Measurements from ENCODE around the gene AIG1. TPM values are rescaled to one million over a fixed set of nuclear protein-coding genes. Genes with fewer than 3 reads are reported as not detected.

The AIG1 gene
- total and polyA plus RNA-seq, 2 of the 4 experiments (the other 2 are of a cell fraction), result 21.3 to 27.1 TPM

DNA sequence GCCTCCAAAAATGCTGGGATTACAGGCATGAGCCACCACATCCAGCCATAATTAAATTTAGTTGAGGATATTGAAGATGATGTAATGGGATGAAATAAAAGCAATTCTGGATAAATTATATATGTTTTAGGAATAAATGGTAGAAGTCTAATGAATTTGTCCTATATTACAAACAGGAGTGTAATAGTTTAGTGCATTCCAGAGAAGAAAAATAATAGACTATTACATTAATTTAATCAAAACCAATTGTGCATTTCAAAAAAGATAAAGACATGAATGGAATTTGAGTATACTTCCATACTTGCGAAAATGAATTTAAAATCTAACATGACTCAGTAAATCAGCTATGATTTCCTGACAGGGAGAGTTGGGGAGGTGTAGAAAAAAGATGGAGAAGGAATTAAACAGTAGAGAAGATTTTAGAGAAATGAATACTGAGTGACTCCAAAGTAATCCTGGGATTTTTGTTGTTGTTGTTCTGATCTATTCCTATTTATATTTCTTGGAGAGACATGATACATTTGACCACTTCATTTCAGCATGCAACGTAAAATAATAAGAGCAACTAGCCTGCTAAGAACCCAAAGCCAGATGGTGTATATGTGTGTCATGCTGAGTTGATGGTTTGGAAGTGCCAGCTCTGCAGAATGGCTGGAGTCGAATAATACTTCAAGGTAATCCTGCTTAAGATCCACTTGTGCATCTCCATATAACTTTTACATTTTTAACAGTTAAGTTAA is 67.4 kb downstream of the AIG1 start:
- no peaks in the 10 kb centered on the region for H3K27me3 ChIP-seq (ENCODE audit: control insufficient read depth, insufficient read depth, low read length)
- no peak overlapping the region for H2BK15ac ChIP-seq (ENCODE audit: low read depth, low read length)
- no peaks in the 10 kb centered on the region for H3K4me1 ChIP-seq (ENCODE audit: control insufficient read depth, insufficient read depth, low read length)
- no peak overlapping the region for H2AFZ ChIP-seq (replicated peaks; ENCODE audit: low read length, poor library complexity)
- H3K4ac ChIP-seq (ENCODE audit: low read depth, low read length), result no peak overlapping the region
- peaks cover 9% of the 10 kb centered on the region; the same call in 1 of the 2 replicates for H3K9me3 ChIP-seq (ENCODE audit: control insufficient read depth, insufficient read depth, low read length)
- no peaks in the 10 kb centered on the region for H3K36me3 ChIP-seq (ENCODE audit: control insufficient read depth, insufficient read depth, low read length)
- TF ChIP-seq USF2 (IDR thresholded peaks at IDR 0.05; ENCODE audit: low read depth, low read length) (no peak), MAFK (IDR thresholded peaks at IDR 0.05; ENCODE audit: low read depth, low read length) (no peak)
- no peak overlapping the region for H3K9ac ChIP-seq (ENCODE audit: low read depth, low read length)
- POLR2A ChIA-PET (ENCODE audit: unreplicated experiment), result no interaction called here
- H4K5ac ChIP-seq (ENCODE audit: low read depth, low read length), result no peak overlapping the region
- no peaks in the 10 kb centered on the region; the same call in 1 of the 2 replicates for H3K9me1 ChIP-seq (ENCODE audit: insufficient read depth, low read length)
- H4K20me1 ChIP-seq (ENCODE audit: insufficient read depth, low read length), result no peaks in the 10 kb centered on the region
- H3K14ac ChIP-seq (replicated peaks; ENCODE audit: low read depth, low read length), result no peak overlapping the region
- dilution Hi-C loops (cut with HindIII; ENCODE audit: low sequenced_read_pairs, unreplicated experiment), result no loop called here
- WGBS, 2 experiments (ENCODE audit: extremely low coverage in 2 of 2, insufficient read length in 1 of 2), result no CpG with 5 or more reads among the region's 3 CpGs
- in situ Hi-C loops (cut with MboI; ENCODE audit: low sequenced_read_pairs), result no loop called here
- H2BK5ac ChIP-seq (ENCODE audit: low read depth, low read length, poor library complexity, severe bottlenecking), result no peak overlapping the region
- no peak overlapping the region for H3K4me3 ChIP-seq (ENCODE audit: insufficient read depth, low read depth, low read length)
- no peak overlapping the region for H2AK9ac ChIP-seq (replicated peaks; ENCODE audit: low read depth, low read length, poor library complexity)
- H4K91ac ChIP-seq (ENCODE audit: insufficient read depth, low read depth, low read length), result no peak overlapping the region
- H3K56ac ChIP-seq (ENCODE audit: extremely low read depth, insufficient read depth, low read length), result no peak overlapping the region
- ATAC-seq (ENCODE audit: low read depth), result no peak
- H2BK20ac ChIP-seq (ENCODE audit: low read depth, low read length), result no peak overlapping the region
- H2BK120ac ChIP-seq (ENCODE audit: low read depth, low read length), result no peak overlapping the region
- H3K27ac ChIP-seq (ENCODE audit: insufficient read depth, low read length), result no peak overlapping the region
- no peak overlapping the region for H2AK5ac ChIP-seq (ENCODE audit: low read depth, low read length)
- H3K18ac ChIP-seq (ENCODE audit: low read depth, low read length), result no peak overlapping the region
- CTCF ChIA-PET, result no interaction called here
- H3K79me1 ChIP-seq (ENCODE audit: low read depth in 1 of 2, low read length in 2 of 2), result no peaks in the 10 kb centered on the region
- DNase-seq, result no peak
- H3K23ac ChIP-seq (ENCODE audit: low read depth, low read length), result no peak overlapping the region
- H3K4me2 ChIP-seq (ENCODE audit: low read depth, low read length), result no peak overlapping the region
- BruUV-seq (replicated peaks), result no TSS peak
- no peak overlapping the region for H4K8ac ChIP-seq (ENCODE audit: low read depth in 2 of 2, low read length in 2 of 2)
- intact Hi-C loops (cut with micrococcal nuclease), result no loop called here
